Fibroblast of villous mesenchyme (primary cell): ENCODE results near the gene ATF7. TPM values are rescaled to one million over a fixed set of nuclear protein-coding genes. Genes with fewer than 3 reads are reported as not detected.
A peak's percentile ranks its signal among the peaks of the same experiment; 100 is the strongest.
"Not testable (repeated sequence)": the region's sequence is repeated elsewhere in the genome, so short reads cannot be mapped to it uniquely, and the experiment has no call there.

Experiments
- DNase-seq: peaks from one replicate; pipeline ENCODE4 v3.0.0-alpha.2; 2010; ENCODE audit warnings: low read depth
- H3K4me3 ChIP-seq: 2 replicates; pipeline ENCODE4 v1.5.1; 2011; ENCODE audit warnings: low read depth, mild to moderate bottlenecking, low read length
- CTCF ChIP-seq: IDR thresholded peaks from 2 replicates; pipeline ENCODE4 v1.5.1; 2012; ENCODE audit warnings: low read depth, mild to moderate bottlenecking, low read length; ENCODE audit not compliant: insufficient read depth
- total RNA-seq: library from RNA; depleted of rRNA; stranded (reverse); fragments of >200 nt; gene quantifications from 2 replicates; pipeline ENCODE4 v1.2.3, GENCODE V29; 2012

ATF7 gene
- total RNA-seq, 1 donor: 14.7 TPM

GRCh38 chr12:53575502-53576249, 50.5 kb downstream of the ATF7 start:
- no peak for TF ChIP-seq CTCF
- no peak overlapping the region for H3K4me3 ChIP-seq
- peak; percentile 68 for DNase-seq

GRCh38 chr12:53572134-53572758, 53.9 kb downstream of the ATF7 start:
- DNase-seq: no peak
- no peak overlapping the region for H3K4me3 ChIP-seq
- TF ChIP-seq CTCF: no peak

- TF ChIP-seq CTCF: no peak
- no peak for DNase-seq
- no peak overlapping the region for H3K4me3 ChIP-seq
Observed at GRCh38 chr12:53571295-53571694, 54.9 kb downstream of the ATF7 start.

GRCh38 chr12:53568809-53569557, 57.2 kb downstream of the ATF7 start:
- no peak for TF ChIP-seq CTCF
- no peak overlapping the region for H3K4me3 ChIP-seq
- DNase-seq: peak; percentile 76

GRCh38 chr12:53567961-53568808, 58.0 kb downstream of the ATF7 start:
- H3K4me3 ChIP-seq: no peak overlapping the region
- DNase-seq: peak; percentile 60
- no peak for TF ChIP-seq CTCF

GRCh38 chr12:53565376-53565775, 60.8 kb downstream of the ATF7 start:
- DNase-seq: not testable (repeated sequence)

More at GRCh38 chr12:53565376-53565775, 60.8 kb downstream of the ATF7 start:
- H3K4me3 ChIP-seq: not testable (repeated sequence)
